ENCODE results near the gene RPUSD4.

- TF ChIP-seq CTCF (IDR thresholded peaks at IDR 0.05) (no peak), RCOR1 (IDR thresholded peaks at IDR 0.05; ENCODE audit: low read length) (no peak), NFIC (IDR thresholded peaks at IDR 0.05; ENCODE audit: borderline replicate concordance) (no peak), TAF1 (IDR thresholded peaks at IDR 0.05; ENCODE audit: borderline replicate concordance, low read depth, low read length) (no peak), YY1 (IDR thresholded peaks at IDR 0.05; ENCODE audit: low read depth) (no peak), RAD21 (IDR thresholded peaks at IDR 0.05; ENCODE audit: low read length) (no peak)
Observed at GRCh38 chr11:126214441-126214840, 3.0 kb upstream of the RPUSD4 start.

Data from SK-N-SH (cell line).